B cell (primary cell): ENCODE data around the gene UXT.

Experiments
- CTCF ChIP-seq: fragments of 200-600 bp; IDR thresholded peaks from one replicate; pipeline ENCODE4 v1.8.0; 2022; ENCODE audit warnings: antibody characterized with exemption, mild to moderate bottlenecking
- EZH2 ChIP-seq: IDR thresholded peaks from 2 replicates; pipeline ENCODE4 v1.6.1; 2012; ENCODE audit warnings: borderline replicate concordance, low read depth, mild to moderate bottlenecking, moderate library complexity, low read length; ENCODE audit not compliant: insufficient read depth, poor library complexity, severe bottlenecking

DNA sequence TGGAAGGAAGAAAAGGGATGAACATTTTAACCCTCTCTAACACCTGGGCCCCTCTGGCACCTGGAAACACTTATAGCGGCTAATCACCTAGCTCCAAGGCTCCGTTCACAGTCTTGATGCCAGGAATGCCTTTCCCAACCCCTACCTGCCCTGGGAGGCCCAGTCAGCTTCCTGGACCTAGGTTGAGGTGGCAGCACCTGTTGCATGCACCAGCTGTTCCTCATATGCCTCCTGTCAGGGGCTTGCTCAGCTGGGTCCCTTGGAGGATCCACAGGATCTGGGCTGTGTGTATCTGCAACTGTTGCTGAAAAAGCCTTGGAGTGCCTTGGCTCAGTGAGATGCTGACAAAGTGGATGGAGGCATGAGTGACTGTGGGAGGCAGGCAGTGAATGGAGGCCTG lies 33.6 kb downstream of the UXT start:
- no peak for TF ChIP-seq EZH2
- TF ChIP-seq CTCF, result no peak
